Neural progenitor cell (in vitro differentiated cells): ENCODE data around the gene ZFHX3. TPM values are rescaled to one million over a fixed set of nuclear protein-coding genes. Genes with fewer than 3 reads are reported as not detected.

ENCODE experiments used
- DNase-seq: peaks from one replicate; pipeline ENCODE4 v3.0.0-alpha.2; 2016; ENCODE audit warnings: low spot score
- H2AFZ ChIP-seq: fragments of 200-600 bp; sonication (generic); replicated peaks from 2 replicates; pipeline ENCODE4 v1.6.1; 2016; ENCODE audit warnings: antibody characterized with exemption
- H3F3A ChIP-seq: fragments of 200-600 bp; sonication (generic); 2 replicates; pipeline ENCODE4 v1.6.1; 2016; ENCODE audit warnings: antibody characterized with exemption, low read depth
- H3K27ac ChIP-seq: fragments of 200-600 bp; sonication (generic); 2 replicates; pipeline ENCODE4 v1.5.1; 2016; ENCODE audit warnings: mild to moderate bottlenecking
- H3K27me3 ChIP-seq: fragments of 200-600 bp; sonication (generic); 2 replicates; pipeline ENCODE4 v1.6.1; 2016; ENCODE audit warnings: mild to moderate bottlenecking, moderate library complexity
- H3K36me3 ChIP-seq: fragments of 200-600 bp; sonication (generic); 2 replicates; pipeline ENCODE4 v1.5.1; 2016
- H3K4me1 ChIP-seq: fragments of 200-600 bp; sonication (generic); 2 replicates; pipeline ENCODE4 v1.6.1; 2016; ENCODE audit warnings: mixed run types
- H3K4me2 ChIP-seq: fragments of 200-600 bp; sonication (generic); 2 replicates; pipeline ENCODE4 v1.6.1; 2016
- H3K4me3 ChIP-seq: fragments of 200-600 bp; sonication (generic); 2 replicates; pipeline ENCODE4 v1.5.1; 2016
- H3K79me2 ChIP-seq: fragments of 200-600 bp; sonication (generic); 2 replicates; pipeline ENCODE4 v1.6.1; 2016; ENCODE audit warnings: low read depth
- H3K9ac ChIP-seq: fragments of 200-600 bp; sonication (generic); 2 replicates; pipeline ENCODE4 v1.6.1; 2016
- H3K9me3 ChIP-seq: fragments of 200-600 bp; sonication (generic); 2 replicates; pipeline ENCODE4 v1.5.1; 2016; ENCODE audit warnings: low read depth
- H4K20me1 ChIP-seq: fragments of 200-600 bp; sonication (generic); 2 replicates; pipeline ENCODE4 v1.6.1; 2016; ENCODE audit warnings: low read depth
- H3K27ac Mint-ChIP-seq: 3 replicates; pipeline ENCODE4 v1.8.0; 2021; ENCODE audit warnings: mixed read lengths
- H3K27me3 Mint-ChIP-seq: 2 replicates; pipeline ENCODE4 v1.8.0; 2022; ENCODE audit warnings: low read depth, mild to moderate bottlenecking, inconsistent platforms, moderate library complexity, mixed read lengths; ENCODE audit not compliant: insufficient read depth
- H3K36me3 Mint-ChIP-seq: 3 replicates; pipeline ENCODE4 v1.8.0; 2021; ENCODE audit warnings: mixed read lengths
- H3K4me1 Mint-ChIP-seq: 3 replicates; pipeline ENCODE4 v1.8.0; 2021; ENCODE audit warnings: mixed read lengths
- H3K4me3 Mint-ChIP-seq: 3 replicates; pipeline ENCODE4 v1.8.0; 2021; ENCODE audit warnings: mild to moderate bottlenecking, moderate library complexity, mixed read lengths
- H3K9me3 Mint-ChIP-seq: 3 replicates; pipeline ENCODE4 v1.8.0; 2020; ENCODE audit warnings: mixed read lengths
- CTCF ChIP-seq: fragments of 200-600 bp; sonication (generic); IDR thresholded peaks from 2 replicates; pipeline ENCODE4 v1.5.1; 2017; ENCODE audit warnings: antibody characterized with exemption, mild to moderate bottlenecking
- EZH2 ChIP-seq: fragments of 200-600 bp; sonication (generic); IDR thresholded peaks from 2 replicates; pipeline ENCODE4 v1.6.1; 2017; ENCODE audit warnings: antibody characterized with exemption, mild to moderate bottlenecking, moderate library complexity
- EZH2phosphoT487 ChIP-seq: fragments of 200-600 bp; sonication (generic); IDR thresholded peaks from 2 replicates; pipeline ENCODE4 v1.6.1; 2017; ENCODE audit warnings: antibody characterized with exemption
- total RNA-seq: library from RNA; depleted of rRNA; stranded (reverse); fragments of >200 nt; gene quantifications from 2 replicates; pipeline ENCODE4 v1.2.3, GENCODE V29; 2015; ENCODE audit warnings: low replicate concordance

The ZFHX3 gene
- total RNA-seq, 1 donor from 2014 or later = 2.4 TPM

DNA sequence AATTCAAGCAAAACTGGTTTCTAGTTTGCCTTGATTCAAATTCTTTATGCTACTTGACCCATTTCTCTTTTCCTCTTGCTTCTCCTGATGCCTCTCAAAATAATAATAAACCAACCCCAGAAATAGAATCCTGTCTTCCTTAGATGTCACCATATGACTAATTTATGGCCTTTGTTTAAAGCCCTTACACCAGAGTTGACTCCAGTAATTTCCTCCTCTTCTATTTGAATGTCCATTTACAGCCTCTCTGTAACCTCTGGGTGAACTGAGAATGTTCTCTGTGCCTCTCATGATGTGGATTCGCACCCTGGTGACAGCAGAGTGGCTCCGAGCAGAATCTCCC, 31.5 kb downstream of the ZFHX3 start:
- H3K4me3 ChIP-seq = no peak overlapping the region
- Mint-ChIP-seq H3K36me3 (peaks cover 8% of the 10 kb centered on the region), H3K4me1 (peaks cover 47% of the 10 kb centered on the region), H3K27me3 (peaks cover 2% of the 10 kb centered on the region), H3K27ac (no peak overlapping the region), H3K4me3 (no peak overlapping the region), H3K9me3 (peaks cover 19% of the 10 kb centered on the region)
- no peaks in the 10 kb centered on the region for H3K36me3 ChIP-seq
- no peak overlapping the region for H3K9ac ChIP-seq
- H3K4me2 ChIP-seq = no peak overlapping the region
- H3K4me1 ChIP-seq = no peaks in the 10 kb centered on the region
- H3K27me3 ChIP-seq = no peaks in the 10 kb centered on the region
- no peaks in the 10 kb centered on the region for H3K79me2 ChIP-seq
- H3K9me3 ChIP-seq = no peaks in the 10 kb centered on the region
- no peaks in the 10 kb centered on the region for H3F3A ChIP-seq
- no peak for TF ChIP-seq EZH2phosphoT487
- no peak for TF ChIP-seq CTCF
- no peak for TF ChIP-seq EZH2
- no peak overlapping the region for H3K27ac ChIP-seq
- no peak overlapping the region for H2AFZ ChIP-seq
- H4K20me1 ChIP-seq = peaks cover 10% of the 10 kb centered on the region
- DNase-seq = no peak

DNA sequence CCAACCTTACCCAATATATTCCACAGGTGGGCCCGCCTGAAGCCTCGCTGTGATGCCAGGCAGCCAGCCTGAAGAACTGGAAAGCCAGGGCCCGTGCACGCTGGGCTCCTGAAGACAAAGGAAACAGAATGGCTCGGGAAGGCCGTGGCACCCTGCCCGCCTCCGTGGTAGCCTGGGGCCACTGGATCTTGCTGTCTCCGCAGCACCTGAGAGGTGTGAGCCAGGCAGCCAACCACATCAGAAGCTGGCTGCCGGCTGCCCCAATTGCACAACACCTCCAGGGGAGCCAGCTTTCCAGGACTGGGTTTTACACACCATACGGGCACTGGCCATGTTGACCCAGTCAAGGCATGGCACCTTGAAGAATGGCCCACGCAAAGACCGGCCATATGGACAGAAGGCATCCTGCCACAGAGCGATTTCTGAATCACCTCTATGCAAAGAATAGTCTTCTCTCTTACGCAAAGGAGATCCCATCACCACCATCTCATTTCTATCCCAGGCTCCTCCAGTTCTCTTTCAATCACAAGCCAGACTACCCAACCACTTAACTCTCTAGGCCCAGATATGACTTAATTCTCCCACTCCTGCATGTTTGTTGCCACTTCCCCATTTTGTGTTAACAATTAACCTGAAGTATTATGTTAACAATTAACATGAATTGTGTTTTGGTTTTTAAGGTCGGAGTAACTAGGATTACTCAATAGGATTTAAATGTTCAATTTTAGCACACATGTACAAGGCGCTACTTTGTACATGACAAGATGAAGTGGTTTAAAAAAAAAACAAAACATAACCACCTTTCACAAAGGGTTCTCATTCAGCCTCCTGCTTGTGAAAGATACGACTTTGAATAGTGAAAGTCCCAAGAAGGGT, 32.1 kb downstream of the ZFHX3 start:
- H3K36me3 Mint-ChIP-seq = peaks cover 8% of the 10 kb centered on the region
- H3F3A ChIP-seq = no peaks in the 10 kb centered on the region
- H3K27ac ChIP-seq = no peak overlapping the region
- H3K4me1 ChIP-seq = no peaks in the 10 kb centered on the region
- H3K4me2 ChIP-seq = no peak overlapping the region
- H3K9ac ChIP-seq = no peak overlapping the region
- H3K4me3 Mint-ChIP-seq = no peak overlapping the region
- TF ChIP-seq EZH2phosphoT487 (no peak), CTCF (no peak), EZH2 (no peak)
- H3K4me1 Mint-ChIP-seq = peaks cover 42% of the 10 kb centered on the region
- H3K9me3 Mint-ChIP-seq = peaks cover 19% of the 10 kb centered on the region
- no peak overlapping the region for H3K4me3 ChIP-seq
- H3K79me2 ChIP-seq = no peaks in the 10 kb centered on the region
- no peaks in the 10 kb centered on the region for H3K36me3 ChIP-seq
- H3K9me3 ChIP-seq = no peaks in the 10 kb centered on the region
- no peak overlapping the region for H2AFZ ChIP-seq
- no peak for DNase-seq
- peaks cover 7% of the 10 kb centered on the region for H4K20me1 ChIP-seq
- H3K27me3 Mint-ChIP-seq = peaks cover 2% of the 10 kb centered on the region
- no peak overlapping the region for H3K27ac Mint-ChIP-seq
- H3K27me3 ChIP-seq = no peaks in the 10 kb centered on the region

DNA sequence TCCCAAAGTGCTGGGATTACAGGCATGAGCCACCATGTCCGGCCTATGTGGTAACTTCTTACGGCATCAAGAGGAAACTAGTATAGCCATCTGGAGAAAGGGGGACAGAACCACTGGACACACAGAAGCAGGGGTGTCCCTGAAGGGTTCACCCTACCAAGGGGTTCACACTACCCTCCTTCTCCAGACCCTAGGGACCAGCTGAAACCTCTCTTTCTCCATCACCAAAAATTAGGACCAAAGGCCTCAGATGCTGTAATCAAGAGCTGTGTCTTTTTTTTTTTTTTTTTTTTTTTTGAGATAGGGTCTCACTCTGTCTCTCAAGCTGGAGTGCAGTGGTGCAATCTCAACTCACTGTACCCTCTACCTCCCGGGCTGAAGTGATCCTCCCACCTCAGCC, 33.2 kb downstream of the ZFHX3 start:
- H4K20me1 ChIP-seq = peaks cover 13% of the 10 kb centered on the region
- no peaks in the 10 kb centered on the region for H3K27me3 ChIP-seq
- Mint-ChIP-seq H3K4me3 (no peak overlapping the region), H3K36me3 (peaks cover 8% of the 10 kb centered on the region), H3K27ac (no peak overlapping the region), H3K27me3 (peaks cover 2% of the 10 kb centered on the region), H3K4me1 (peaks cover 37% of the 10 kb centered on the region), H3K9me3 (peaks cover 19% of the 10 kb centered on the region)
- H3F3A ChIP-seq = no peaks in the 10 kb centered on the region
- H3K9ac ChIP-seq = no peak overlapping the region
- TF ChIP-seq CTCF = no peak
- TF ChIP-seq EZH2phosphoT487 = no peak
- no peak for TF ChIP-seq EZH2
- H3K9me3 ChIP-seq = no peaks in the 10 kb centered on the region
- DNase-seq = no peak
- H3K4me2 ChIP-seq = no peak overlapping the region
- no peak overlapping the region for H3K27ac ChIP-seq
- peaks cover 8% of the 10 kb centered on the region for H3K4me1 ChIP-seq
- H3K4me3 ChIP-seq = no peak overlapping the region
- H3K36me3 ChIP-seq = no peaks in the 10 kb centered on the region
- no peak overlapping the region for H2AFZ ChIP-seq
- no peaks in the 10 kb centered on the region for H3K79me2 ChIP-seq
